ENCODE measurements around the gene LEP.

- TF ChIP-seq CTCF (IDR thresholded peaks at IDR 0.05) (no peak), POLR2A (IDR thresholded peaks at IDR 0.05) (no peak)
Observed at GRCh38 chr7:128240696-128241386, at the start of gene LEP.
